Vagina (tissue), 2 donors: ENCODE results near the gene C3orf20. TPM values are rescaled to one million over a fixed set of nuclear protein-coding genes. Genes with fewer than 3 reads are reported as not detected.

Experiments
- DNase-seq, 2 donors: peaks; one replicate each; pipeline ENCODE4 v3.0.0-alpha.2; 2017; ENCODE audit errors: extremely low spot score in 2 of 2
- H3K27ac ChIP-seq: fragments of 200-600 bp; sonication (generic); one replicate; pipeline ENCODE4 v1.5.1; 2019
- H3K27me3 ChIP-seq: fragments of 200-600 bp; sonication (generic); one replicate; pipeline ENCODE4 v1.5.1; 2019
- H3K36me3 ChIP-seq, 2 donors: fragments of 200-600 bp; sonication (generic); one replicate each; pipeline ENCODE4 v1.5.1; 2017 to 2019
- H3K4me1 ChIP-seq: fragments of 200-600 bp; sonication (generic); one replicate; pipeline ENCODE4 v1.5.1; 2019
- H3K4me3 ChIP-seq, 2 donors: fragments of 200-600 bp; sonication (generic); 1 replicate in 1 of 2; 2 replicates in 1 of 2; pipeline ENCODE4 v1.5.1; 2016 to 2019
- H3K9me3 ChIP-seq: fragments of 200-600 bp; sonication (generic); one replicate; pipeline ENCODE4 v1.5.1; 2019
- POLR2A ChIP-seq, 2 donors: fragments of 450-650 bp; IDR thresholded peaks; one replicate each; pipeline ENCODE4 v1.6.1; 2017; ENCODE audit warnings: antibody characterized with exemption in 2 of 2, mild to moderate bottlenecking in 2 of 2, moderate library complexity in 2 of 2
- POLR2AphosphoS5 ChIP-seq, 2 donors: sonication (generic); formaldehyde crosslinking; IDR thresholded peaks; one replicate each; pipeline ENCODE4 v1.9.0; 2017; ENCODE audit warnings: antibody characterized with exemption in 2 of 2, mild to moderate bottlenecking in 2 of 2, low read depth in 1 of 2; ENCODE audit not compliant: insufficient read depth in 1 of 2
- intact Hi-C: fragments of 100-400 bp; cut with DNase I; formaldehyde crosslinking; loops from one replicate; pipeline ENCODE4 v1.15.1; 2023
- total RNA-seq: library from RNA; depleted of rRNA; stranded (reverse); fragments of >200 nt; gene quantifications from one replicate; pipeline ENCODE4 v1.2.3, GENCODE V29; 2016
- TF ChIP-seq, protein P1 (sequence below), 3 experiments: fragments of 450-650 bp in 2 of 3; fragments of 200-600 bp in 1 of 3; sonication (generic) in 1 of 3; IDR thresholded peaks; one replicate each; pipeline ENCODE4 v1.5.1; 2017 to 2019; ENCODE audit warnings: antibody characterized with exemption in 3 of 3, mild to moderate bottlenecking in 2 of 3, moderate library complexity in 2 of 3

The C3orf20 gene
- total RNA-seq, 1 donor from 2014 or later = 0.49 TPM

GRCh38 chr3:14758297-14758696, 83.4 kb downstream of the C3orf20 start:
- no peak overlapping the region for H3K27ac ChIP-seq
- H3K36me3 ChIP-seq = no peaks in the 10 kb centered on the region
- TF ChIP-seq, protein P1, sequence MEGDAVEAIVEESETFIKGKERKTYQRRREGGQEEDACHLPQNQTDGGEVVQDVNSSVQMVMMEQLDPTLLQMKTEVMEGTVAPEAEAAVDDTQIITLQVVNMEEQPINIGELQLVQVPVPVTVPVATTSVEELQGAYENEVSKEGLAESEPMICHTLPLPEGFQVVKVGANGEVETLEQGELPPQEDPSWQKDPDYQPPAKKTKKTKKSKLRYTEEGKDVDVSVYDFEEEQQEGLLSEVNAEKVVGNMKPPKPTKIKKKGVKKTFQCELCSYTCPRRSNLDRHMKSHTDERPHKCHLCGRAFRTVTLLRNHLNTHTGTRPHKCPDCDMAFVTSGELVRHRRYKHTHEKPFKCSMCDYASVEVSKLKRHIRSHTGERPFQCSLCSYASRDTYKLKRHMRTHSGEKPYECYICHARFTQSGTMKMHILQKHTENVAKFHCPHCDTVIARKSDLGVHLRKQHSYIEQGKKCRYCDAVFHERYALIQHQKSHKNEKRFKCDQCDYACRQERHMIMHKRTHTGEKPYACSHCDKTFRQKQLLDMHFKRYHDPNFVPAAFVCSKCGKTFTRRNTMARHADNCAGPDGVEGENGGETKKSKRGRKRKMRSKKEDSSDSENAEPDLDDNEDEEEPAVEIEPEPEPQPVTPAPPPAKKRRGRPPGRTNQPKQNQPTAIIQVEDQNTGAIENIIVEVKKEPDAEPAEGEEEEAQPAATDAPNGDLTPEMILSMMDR (IDR thresholded peaks at IDR 0.05) = no peak
- TF ChIP-seq POLR2A (IDR thresholded peaks at IDR 0.05) (no peak), POLR2AphosphoS5 (IDR thresholded peaks at IDR 0.05; ENCODE audit: insufficient read depth in 1 of 2, low read depth in 1 of 2) (no peak)
- H3K27me3 ChIP-seq = no peaks in the 10 kb centered on the region
- H3K9me3 ChIP-seq = no peaks in the 10 kb centered on the region
- no peak for DNase-seq
- no peaks in the 10 kb centered on the region for H3K4me1 ChIP-seq
- intact Hi-C loops = no loop called here
- H3K4me3 ChIP-seq = no peak overlapping the region

- DNase-seq = no peak
- intact Hi-C loops = no loop called here
These were observed 84.0 kb downstream of the C3orf20 start for GRCh38 chr3:14758959-14759358.

DNA sequence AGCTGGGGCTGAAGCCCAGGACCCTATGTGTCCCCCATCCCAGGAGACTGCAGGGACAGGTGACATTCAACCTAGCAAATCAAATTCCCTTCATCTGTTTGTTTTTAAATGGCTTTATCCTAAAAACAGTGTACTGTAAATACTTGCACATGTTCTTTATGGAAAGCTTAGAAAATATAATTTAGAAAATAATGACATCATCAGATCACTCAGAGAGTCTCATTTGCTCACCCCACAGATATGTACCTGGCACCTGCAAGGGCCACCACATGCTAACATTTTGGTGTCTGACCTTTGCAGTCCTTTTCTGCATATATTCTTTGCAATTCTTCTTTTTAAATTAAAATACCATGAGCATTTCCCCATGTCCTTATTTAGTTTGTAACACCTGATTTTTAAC, 85.2 kb downstream of the C3orf20 start:
- intact Hi-C loops = no loop called here

More at GRCh38 chr3:14758959-14759358, 84.0 kb downstream of the C3orf20 start:
- no peak for TF ChIP-seq POLR2A (IDR thresholded peaks at IDR 0.05)
- TF ChIP-seq, protein P1 (IDR thresholded peaks at IDR 0.05) = no peak
- no peak for TF ChIP-seq POLR2AphosphoS5 (IDR thresholded peaks at IDR 0.05; ENCODE audit: insufficient read depth in 1 of 2, low read depth in 1 of 2)
- H3K9me3 ChIP-seq = no peaks in the 10 kb centered on the region
- no peaks in the 10 kb centered on the region for H3K36me3 ChIP-seq
- H3K4me3 ChIP-seq = no peak overlapping the region
- no peaks in the 10 kb centered on the region for H3K4me1 ChIP-seq
- H3K27me3 ChIP-seq = no peaks in the 10 kb centered on the region
- no peak overlapping the region for H3K27ac ChIP-seq

DNA sequence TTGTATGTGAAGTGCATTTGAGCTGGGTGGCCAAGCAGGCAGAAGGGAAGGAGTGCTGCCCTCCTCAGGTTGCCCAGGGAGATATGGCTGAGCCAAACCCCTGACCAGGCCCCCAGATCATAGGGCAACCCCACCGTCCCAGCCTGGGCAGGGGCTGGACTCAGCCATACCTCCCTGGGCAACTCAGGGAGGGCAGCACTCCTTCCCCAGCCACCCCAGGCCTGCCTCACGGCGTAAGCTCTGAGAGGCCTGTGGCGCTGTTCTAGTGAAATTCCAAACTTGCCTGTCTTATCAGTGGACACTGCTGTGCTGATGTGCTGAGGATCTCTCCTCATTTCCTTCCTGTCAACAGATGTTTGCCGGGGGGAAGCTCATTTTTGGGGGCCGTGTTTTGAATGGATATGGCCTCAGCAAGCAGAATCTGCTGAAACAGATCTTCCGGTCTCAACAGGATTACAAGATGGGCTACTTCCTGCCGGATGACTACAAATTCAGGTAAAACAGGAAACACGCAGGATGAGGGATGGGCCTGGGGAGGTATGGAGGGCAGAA, 86.3 kb downstream of the C3orf20 start:
- intact Hi-C loops = no loop called here
- Histone ChIP-seq H3K4me1 (no peaks in the 10 kb centered on the region), H3K4me3 (no peak overlapping the region), H3K27me3 (no peaks in the 10 kb centered on the region), H3K9me3 (no peaks in the 10 kb centered on the region), H3K27ac (no peak overlapping the region), H3K36me3 (no peaks in the 10 kb centered on the region)
- TF ChIP-seq, protein P1 (IDR thresholded peaks at IDR 0.05) = no peak
- DNase-seq = no peak

More for the DNA sequence above, 85.2 kb downstream of the C3orf20 start:
- TF ChIP-seq POLR2AphosphoS5 (IDR thresholded peaks at IDR 0.05; ENCODE audit: insufficient read depth in 1 of 2, low read depth in 1 of 2) (no peak), POLR2A (IDR thresholded peaks at IDR 0.05) (no peak)
- TF ChIP-seq, protein P1 (IDR thresholded peaks at IDR 0.05) = no peak
- DNase-seq = no peak
- Histone ChIP-seq H3K9me3 (no peaks in the 10 kb centered on the region), H3K4me3 (no peak overlapping the region), H3K4me1 (no peaks in the 10 kb centered on the region), H3K27me3 (no peaks in the 10 kb centered on the region), H3K36me3 (no peaks in the 10 kb centered on the region), H3K27ac (no peak overlapping the region)

- intact Hi-C loops = no loop called here
- H3K9me3 ChIP-seq = no peaks in the 10 kb centered on the region
- no peak overlapping the region for H3K4me3 ChIP-seq
- no peak for DNase-seq
- TF ChIP-seq POLR2A (IDR thresholded peaks at IDR 0.05) (no peak), POLR2AphosphoS5 (IDR thresholded peaks at IDR 0.05; ENCODE audit: insufficient read depth in 1 of 2, low read depth in 1 of 2) (no peak)
- TF ChIP-seq, protein P1 (IDR thresholded peaks at IDR 0.05) = no peak
- H3K27ac ChIP-seq = no peak overlapping the region
- H3K36me3 ChIP-seq = no peaks in the 10 kb centered on the region
- no peaks in the 10 kb centered on the region for H3K4me1 ChIP-seq
- H3K27me3 ChIP-seq = no peaks in the 10 kb centered on the region
These were observed 86.9 kb downstream of the C3orf20 start for GRCh38 chr3:14761866-14762265.
